ENCODE measurements around the gene PPWD1.
"Not testable (repeated sequence)": the region's sequence is repeated elsewhere in the genome, so short reads cannot be mapped to it uniquely, and the experiment has no call there.

PPWD1 gene

DNA sequence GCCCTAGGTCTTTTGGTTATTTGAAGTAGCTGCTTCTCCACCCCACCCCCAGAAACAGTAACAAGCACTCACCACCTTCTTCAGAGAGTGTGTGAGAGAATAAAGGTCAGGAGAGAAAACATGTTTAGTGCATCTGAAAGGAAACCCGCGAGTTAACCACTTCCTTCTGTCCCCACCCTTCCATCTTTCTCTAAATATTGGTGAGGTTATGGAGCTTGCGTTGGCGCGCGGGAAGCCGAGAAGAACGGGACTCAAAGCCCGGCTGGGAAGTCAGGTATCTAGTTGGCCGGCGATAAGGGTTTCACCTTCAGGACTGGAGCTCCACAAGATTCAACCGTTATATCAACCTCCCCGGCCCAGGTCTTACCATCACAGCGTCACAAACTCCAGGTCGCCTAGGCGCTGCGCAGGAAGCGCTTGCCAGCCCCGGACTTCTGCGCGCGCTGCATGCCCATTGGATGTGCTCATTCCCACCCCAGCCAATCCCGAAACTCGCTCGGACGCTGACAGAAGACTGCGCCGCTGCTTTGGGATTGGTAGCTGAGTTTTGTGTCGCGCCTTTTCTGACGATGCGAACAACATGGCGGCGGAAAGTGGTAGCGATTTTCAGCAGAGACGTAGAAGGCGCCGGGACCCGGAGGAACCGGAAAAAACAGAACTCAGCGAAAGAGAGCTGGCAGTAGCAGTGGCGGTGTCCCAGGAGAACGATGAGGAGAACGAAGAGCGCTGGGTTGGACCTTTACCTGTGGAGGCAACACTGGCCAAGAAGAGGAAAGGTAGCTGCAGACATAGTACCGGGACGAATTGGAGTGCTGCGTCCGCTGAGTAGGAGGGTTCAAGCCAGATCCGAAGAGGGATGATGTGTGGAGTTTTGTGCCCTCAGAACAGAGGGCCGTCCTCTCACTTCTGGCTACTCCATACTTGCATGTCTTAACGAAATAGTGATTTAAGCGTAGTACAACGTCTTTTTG is at the start of gene PPWD1, which contains the start of gene CENPK:
Gene PPWD1 (plus strand): TSS at position 566 of the 971 bp plus-strand sequence. CDS start 15 bp downstream, at position 581.
Gene CENPK (minus strand): TSS at position 438 of the 971 bp plus-strand sequence. CDS start 8,261 bp downstream, outside the sequence.
- intact Hi-C loops (cut with DNase I): no loop called here
- DNase-seq: peak; percentile 90 to 99 (median 94)

DNA sequence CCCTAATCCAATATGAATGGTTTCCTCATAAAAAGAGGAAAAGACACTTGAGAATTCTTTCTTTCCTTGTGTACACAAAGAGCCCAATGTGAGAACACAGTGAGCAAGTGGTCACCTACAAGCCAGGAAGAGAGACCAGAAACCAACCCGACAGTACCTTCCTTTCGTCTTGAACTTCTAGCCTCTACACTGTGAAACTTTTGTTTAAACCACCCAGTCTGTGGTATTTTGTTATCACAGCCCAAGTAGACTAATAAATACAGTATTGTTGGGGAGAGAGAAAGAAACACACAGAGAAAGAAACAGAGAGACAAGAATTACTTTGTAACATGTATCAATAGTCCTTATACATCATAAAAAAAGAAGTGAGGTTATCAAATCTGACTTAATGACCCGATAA is 37.4 kb upstream of the PPWD1 start:
- DNase-seq: no peak
- intact Hi-C loops (cut with DNase I): no loop called here

DNA sequence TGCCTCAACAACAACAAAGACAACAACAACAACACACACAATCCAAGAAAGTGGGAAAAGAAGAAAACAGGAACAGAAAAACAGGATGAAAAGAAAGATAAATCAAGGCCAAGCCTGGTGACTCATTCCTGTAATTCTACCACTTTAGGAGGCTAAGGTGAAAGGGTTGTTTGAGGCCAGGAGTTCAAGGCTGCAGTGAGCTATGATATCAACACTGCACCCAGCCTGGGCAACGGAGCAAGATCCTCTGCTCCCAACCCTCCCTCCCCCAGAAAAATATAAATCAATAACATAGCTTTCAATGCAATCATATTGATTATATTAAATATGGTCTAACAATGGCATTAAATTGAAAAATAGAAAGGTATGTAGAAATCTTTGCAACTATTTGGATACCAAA is 32.2 kb upstream of the PPWD1 start:
- no peak for DNase-seq
- intact Hi-C loops (cut with DNase I): no loop called here

- no peak for DNase-seq
- intact Hi-C loops (cut with DNase I): no loop called here
Observed at GRCh38 chr5:65535529-65535987, 27.5 kb upstream of the PPWD1 start.

DNA sequence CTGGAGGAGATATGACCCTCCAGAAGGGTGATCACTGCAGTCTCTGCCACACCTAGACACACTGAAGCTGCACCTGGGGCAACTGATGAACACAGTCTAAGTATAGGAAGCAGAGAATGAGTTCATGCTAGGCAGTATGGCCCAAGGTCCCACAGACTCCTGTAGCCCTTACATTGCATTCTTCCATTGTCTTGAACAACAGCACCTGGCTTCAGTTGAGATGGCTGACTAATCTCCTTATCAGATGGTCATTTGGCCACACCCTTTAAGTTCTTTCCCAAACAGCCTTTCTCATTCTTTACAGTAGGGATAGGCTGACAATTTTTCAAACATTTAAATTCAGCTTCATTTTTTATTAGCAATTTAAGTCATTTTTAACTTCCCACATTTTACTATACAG is 23.3 kb upstream of the PPWD1 start:
- DNase-seq: no peak
- intact Hi-C loops (cut with DNase I): no loop called here

- intact Hi-C loops (cut with DNase I): no loop called here
- no peak for DNase-seq
Observed at GRCh38 chr5:65544473-65544872, 18.6 kb upstream of the PPWD1 start.

- DNase-seq: no peak
- intact Hi-C loops (cut with DNase I): no loop called here
Observed at GRCh38 chr5:65546141-65546540, 17.0 kb upstream of the PPWD1 start.

- no peak for DNase-seq
- intact Hi-C loops (cut with DNase I): no loop called here
Observed at GRCh38 chr5:65548281-65548680, 14.8 kb upstream of the PPWD1 start.

- intact Hi-C loops (cut with DNase I): no loop called here
- DNase-seq: no peak
Observed at GRCh38 chr5:65553941-65554340, 9.2 kb upstream of the PPWD1 start.

- DNase-seq: no peak
- intact Hi-C loops (cut with DNase I): no loop called here
Observed at GRCh38 chr5:65555287-65555686, 7.8 kb upstream of the PPWD1 start.

GRCh38 chr5:65556181-65556580 is 6.9 kb upstream of the PPWD1 start:
- DNase-seq: no peak
- intact Hi-C loops (cut with DNase I): no loop called here

- DNase-seq: no peak
- intact Hi-C loops (cut with DNase I): no loop called here
Observed at GRCh38 chr5:65556718-65557117, 6.4 kb upstream of the PPWD1 start.

GRCh38 chr5:65563777-65564176 is 681 bp downstream of the PPWD1 start:
- intact Hi-C loops (cut with DNase I): no loop called here
- no peak for DNase-seq

- no peak for DNase-seq
- intact Hi-C loops (cut with DNase I): no loop called here
Observed at GRCh38 chr5:65566505-65566904, 3.4 kb downstream of the PPWD1 start.

GRCh38 chr5:65570598-65571226 is 7.6 kb downstream of the PPWD1 start:
- no peak for DNase-seq
- intact Hi-C loops (cut with DNase I): no loop called here

GRCh38 chr5:65577141-65577540 is 14.0 kb downstream of the PPWD1 start:
- intact Hi-C loops (cut with DNase I): no loop called here
- DNase-seq: no peak

- intact Hi-C loops (cut with DNase I): no loop called here
- no peak for DNase-seq
Observed at GRCh38 chr5:65588694-65589093, 25.6 kb downstream of the PPWD1 start.

GRCh38 chr5:65601761-65602160 is 38.7 kb downstream of the PPWD1 start:
- intact Hi-C loops (cut with DNase I); DNase-seq: not testable (repeated sequence)

DNA sequence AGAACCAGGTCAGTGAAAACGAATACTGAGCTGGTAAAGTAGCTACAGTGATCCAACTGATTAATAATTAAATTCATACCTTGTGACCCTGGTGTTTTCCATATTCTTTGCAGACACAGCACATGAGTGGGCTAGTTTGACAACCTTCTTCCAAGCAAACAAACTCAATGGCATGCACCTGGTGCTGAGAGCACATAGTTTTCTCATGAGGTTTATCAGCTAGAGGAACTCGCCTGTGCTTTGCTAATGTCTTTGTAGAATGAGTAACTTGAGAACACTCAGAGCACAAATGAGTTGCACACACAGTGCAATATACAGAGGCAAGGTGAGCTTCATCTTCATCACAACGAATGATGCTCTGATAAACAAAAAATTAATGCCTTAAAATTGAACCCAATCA is 48.4 kb downstream of the PPWD1 start:
- DNase-seq: no peak

GRCh38 chr5:65612298-65612907 is 49.3 kb downstream of the PPWD1 start:
- intact Hi-C loops (cut with DNase I): no loop called here
- no peak for DNase-seq

More for the DNA sequence above, 48.4 kb downstream of the PPWD1 start:
- intact Hi-C loops (cut with DNase I): no loop called here

GRCh38 chr5:65620021-65620420 is 56.9 kb downstream of the PPWD1 start:
- intact Hi-C loops (cut with DNase I): loop anchor here (10.0 kb wide), 1 partner anchor 305 kb away; the partner anchor contains the start of gene ERBIN
- DNase-seq: no peak
